ENCODE data around the gene SBDS.
"Not testable (repeated sequence)": the region's sequence is repeated elsewhere in the genome, so short reads cannot be mapped to it uniquely, and the experiment has no call there.

The SBDS gene

DNA sequence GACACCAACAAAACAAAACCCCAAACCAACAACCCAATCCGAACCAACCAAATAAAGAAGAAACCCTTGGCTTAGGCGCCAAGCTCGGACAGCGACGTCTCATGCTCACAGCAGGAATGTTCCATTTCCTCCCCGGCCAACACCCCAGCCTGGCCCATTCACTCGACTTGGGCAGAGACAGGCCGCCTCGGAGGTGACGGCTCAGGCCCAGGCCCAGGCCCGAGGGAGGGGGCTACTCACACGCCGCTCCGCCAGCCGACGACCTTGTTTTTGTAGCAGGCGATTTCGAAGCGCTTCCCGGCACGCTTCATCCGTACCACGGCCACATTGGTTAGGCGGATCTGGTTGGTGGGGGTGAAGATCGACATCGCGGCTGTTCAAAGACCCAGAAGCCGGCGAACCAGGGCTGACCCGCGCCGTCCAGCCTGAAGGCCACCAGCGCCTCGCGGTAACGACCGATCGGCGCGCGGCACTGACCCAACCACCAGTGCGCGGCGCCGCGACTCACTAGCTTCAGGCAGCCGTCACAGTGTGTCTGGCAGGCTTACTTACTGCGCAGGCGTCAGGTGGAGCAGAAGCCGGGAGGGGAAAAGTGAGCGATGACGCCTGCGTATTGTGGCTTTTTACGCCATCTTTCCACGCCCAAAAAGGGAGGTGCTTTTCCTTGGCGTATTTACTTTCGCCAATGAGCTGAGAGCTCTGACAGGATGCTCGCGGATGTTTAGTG lies at the start of gene SBDS:
SBDS (minus strand) TSS at position 537 of the 727 bp plus-strand sequence; CDS start at position 368, 169 bp downstream.
- DNase-seq (ENCODE audit: low read depth), result peak; percentile 79

DNA sequence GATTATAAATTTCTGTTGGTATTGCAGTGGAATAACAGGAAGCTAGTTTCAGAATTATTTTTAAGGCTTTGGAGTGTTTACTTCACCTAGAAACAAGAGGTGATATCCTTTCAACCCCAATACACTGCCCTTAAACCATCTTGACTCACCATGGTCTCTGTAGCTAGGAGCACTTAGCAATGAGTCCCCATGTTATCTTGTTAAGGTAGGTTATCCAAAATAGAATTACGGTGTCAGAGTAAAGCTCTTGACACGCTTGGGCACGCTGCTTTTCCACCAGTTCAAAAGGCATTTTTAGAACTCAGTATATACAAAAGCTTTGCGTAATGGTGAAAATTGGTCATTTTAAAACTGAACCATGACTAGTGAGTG lies 48.2 kb upstream of the SBDS start:
- not testable (repeated sequence) for DNase-seq (ENCODE audit: low read depth)

DNA sequence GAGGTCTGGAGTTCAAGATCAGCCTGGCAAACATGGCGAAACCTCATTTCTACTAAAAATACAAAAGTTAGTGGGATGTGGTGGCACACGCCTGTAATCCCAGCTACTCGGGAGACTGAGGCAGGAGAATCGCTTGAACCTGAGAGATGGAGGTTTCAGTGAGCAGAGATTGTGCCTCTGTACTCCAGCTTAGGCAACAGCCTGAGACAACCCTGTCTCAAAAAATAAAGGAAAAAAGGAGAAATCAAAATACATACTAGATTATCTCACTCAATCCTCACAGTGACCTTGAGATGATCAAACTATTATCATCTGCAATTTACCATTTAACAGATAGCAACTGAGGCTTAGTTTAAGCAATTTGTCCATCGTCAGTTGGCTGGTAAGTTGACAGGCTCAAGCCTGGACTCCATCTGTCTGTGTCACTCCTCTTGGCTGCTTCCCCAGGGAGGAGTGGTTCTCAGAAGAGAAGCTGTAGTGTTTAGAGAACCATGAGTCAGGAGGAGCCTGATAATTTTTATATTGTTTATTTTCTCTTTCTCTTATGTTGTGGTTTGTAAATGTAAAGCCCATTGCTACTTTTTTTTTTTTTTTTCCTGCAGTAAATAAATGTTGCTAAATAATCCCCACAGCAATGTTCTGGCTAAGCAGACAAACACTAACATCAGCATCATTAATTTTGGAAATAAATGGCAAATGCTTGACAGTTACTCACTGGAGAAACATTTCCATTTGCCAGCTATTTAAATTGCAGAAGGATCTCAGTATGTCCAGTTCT lies 47.6 kb upstream of the SBDS start:
- not testable (repeated sequence) for DNase-seq (ENCODE audit: low read depth)

DNA sequence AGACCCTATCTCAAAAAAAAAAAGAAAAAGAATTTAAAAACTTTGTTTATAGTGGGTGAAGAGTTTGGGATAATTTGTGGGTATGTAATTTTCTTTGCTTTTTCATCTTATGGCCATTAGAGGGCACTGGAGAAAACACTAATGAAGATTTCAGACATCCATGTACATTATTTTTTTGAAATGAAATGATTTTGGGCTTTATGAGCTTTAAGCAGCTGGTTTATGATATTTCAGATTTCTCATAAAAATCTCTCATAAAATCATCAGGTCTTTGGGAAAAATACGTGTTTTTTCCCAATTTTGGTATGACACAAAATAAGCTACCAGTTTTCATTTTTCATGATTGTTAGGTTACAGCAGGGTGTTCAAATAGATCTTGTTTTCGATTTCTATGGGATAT lies 45.4 kb upstream of the SBDS start:
- DNase-seq (ENCODE audit: low read depth), result not testable (repeated sequence)

DNA sequence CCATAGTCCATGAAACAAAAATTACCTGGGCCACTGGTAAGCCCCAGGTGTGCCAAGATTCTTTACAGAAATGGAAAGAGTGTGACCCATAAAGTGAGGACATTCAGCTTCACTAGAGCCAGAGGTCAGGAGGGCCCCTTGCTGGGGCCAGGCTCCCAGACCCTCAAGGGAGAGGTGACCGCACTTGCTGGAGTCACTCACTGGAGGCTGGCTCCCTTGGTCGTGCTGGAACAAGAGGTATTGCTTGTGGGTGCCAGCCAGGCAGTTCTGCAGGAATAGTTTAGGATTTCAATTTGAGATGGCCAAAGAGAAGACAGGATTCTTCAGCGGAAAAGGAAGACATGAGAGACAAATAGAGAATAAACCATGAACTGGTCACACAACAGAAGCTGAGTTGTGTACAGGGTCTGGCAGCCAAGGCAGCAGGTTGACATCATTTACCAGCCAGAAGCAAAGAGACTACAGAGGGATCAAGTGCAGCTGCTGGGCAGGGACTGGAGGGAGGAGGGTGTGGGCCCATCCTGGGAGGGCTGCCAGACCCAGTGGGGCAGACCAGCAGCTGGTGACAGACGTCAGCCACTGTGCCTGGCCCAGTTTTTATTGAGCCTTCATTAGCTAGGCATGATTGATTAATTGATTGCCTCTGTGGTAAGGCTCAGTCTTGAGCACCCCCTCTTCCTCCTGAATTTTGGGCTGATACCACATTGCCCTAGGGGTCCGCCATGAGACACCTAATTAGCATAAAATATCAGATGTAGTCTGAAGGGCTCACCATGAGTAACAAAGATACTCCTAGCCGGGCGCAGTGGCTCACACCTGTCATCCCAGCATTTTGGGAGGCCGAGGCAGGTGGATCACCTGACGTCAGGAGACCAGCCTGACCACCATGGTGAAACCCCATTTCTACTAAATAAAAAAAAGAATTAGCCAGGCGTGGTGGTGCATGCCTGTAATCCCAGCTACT lies 41.3 kb upstream of the SBDS start:
- DNase-seq (ENCODE audit: low read depth), result not testable (repeated sequence)

DNA sequence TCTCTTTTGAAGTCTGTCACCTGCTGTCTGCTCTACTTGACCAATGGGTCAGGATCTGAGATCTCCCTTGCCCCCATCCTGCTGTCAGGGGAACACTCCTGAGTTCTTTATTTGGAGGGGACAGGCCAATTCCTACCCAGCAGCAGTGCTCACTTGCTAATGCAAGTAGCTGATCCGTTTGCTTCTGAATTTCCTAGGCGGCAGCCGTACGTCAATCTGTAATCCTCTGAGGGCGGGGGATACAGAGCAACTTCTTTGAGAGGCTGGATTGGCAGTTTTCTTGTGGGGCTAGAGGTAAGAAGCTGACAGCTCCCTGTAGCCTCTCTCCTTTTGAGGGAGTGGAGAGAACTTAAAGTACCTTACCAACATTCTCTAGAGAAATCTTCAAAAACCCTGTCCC lies 37.9 kb upstream of the SBDS start:
- DNase-seq (ENCODE audit: low read depth), result no peak

DNA sequence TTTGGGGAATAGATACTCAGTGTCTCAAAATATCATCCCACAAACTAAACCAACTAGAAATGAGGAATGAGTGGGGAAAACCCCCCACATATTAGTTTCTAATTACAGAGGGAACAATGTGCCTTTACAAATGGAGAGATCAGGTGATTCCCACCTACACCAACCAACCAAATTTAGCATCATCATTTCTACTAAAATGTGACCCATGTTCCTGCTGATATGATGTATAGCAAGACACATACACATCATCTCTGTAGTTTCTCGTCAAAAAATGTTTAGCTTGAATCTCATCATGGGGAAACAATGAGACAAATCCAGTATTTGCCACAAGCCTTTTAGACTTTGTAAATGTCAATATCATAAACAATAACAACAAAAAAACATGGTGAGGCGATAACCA lies 36.3 kb upstream of the SBDS start:
- DNase-seq (ENCODE audit: low read depth), result not testable (repeated sequence)

DNA sequence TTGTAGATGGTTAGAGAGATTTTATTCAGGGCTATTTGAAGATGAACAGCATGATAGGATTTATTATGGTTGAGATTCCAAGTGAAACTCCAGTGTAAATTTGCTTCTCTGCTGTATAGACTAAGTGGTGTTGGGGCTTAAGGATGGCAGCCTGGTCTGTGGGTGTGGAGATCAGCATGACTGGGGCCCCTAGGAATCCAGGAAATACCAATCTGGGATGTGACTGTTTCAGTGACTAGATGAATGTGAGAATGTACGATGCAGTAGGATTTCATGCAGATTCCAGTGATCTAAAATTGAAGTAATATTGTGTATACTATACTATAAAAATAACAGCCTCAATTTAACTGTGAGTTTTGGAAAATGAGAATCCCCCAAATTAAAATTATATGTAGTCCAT lies 30.1 kb upstream of the SBDS start:
- DNase-seq (ENCODE audit: low read depth), result not testable (repeated sequence)

DNA sequence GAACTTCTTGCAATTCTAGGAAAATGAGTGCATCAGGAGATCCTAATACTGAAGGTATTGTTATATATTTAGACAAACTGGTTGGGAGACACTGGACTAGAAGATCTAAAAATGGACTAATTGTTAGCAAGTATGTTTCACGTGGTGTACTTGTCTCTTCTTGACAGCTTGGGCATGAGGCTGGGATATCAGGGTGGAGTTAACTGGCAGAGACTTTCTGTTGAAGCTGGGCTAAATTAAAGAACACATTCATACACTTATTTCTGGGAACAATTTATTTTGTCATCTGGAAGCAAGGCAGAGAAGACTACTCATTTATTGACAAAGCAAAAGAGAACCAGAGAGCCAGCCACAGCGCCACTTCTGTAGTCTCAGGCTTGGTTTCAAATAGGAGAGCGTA lies 27.1 kb upstream of the SBDS start:
- no peak for DNase-seq (ENCODE audit: low read depth)

DNA sequence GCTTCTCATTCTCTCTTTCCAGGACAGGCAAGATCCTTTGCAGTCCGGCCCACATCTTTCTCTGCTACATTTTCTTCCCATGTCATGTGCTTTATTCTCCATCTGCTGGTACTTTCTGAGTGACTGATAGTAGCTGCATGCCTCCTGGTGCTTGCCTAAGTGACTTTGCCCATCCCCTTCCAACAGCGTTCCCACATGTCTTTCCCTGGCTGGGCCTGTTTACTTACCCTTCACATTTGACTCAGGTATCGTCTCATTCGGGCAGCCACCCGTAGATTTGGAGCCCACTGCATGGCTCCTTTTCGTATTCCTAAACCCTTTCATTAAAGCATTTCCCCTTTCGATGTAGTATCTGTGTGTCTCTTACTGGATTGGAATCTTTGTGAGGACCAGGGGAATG lies 25.9 kb upstream of the SBDS start:
- DNase-seq (ENCODE audit: low read depth), result no peak

DNA sequence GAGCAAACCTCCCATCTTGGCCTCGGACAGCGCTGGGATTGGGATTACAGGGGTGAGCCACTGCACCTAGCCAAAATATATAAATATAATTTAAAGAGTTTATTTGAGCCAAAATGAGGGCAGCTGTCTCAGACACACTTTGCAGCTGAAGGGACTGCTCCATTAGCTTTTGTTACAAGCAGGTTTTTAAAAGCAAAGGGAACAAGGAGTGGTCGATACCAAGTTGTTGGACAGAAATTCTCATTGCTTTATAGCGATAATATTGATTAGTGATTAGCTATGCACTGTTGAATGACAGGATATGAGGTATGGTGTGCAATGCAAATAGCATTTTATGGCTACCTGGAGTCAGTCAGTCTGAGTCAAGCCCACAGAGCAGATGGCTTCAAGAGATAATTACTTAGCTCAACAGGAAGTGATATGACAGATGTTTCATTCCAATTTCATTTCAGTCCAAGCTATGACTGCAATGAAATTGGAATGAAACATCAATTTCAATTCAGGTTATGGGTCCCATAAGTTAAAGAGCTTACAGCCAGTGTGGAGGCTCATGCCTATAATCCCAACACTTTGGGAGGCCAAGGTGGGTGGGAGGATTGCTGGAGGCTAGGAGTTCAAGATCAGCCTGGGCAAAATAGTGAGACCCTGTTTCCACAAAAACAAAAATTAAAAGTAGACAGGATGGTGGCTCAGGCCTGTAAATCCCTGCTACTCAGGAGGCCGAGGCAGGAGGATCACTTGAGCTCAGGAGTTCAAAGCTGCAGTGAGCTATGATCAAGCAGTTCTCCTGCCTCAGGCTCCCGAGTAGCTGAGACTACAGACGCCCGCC lies 24.4 kb upstream of the SBDS start:
- no peak for DNase-seq (ENCODE audit: low read depth)

DNA sequence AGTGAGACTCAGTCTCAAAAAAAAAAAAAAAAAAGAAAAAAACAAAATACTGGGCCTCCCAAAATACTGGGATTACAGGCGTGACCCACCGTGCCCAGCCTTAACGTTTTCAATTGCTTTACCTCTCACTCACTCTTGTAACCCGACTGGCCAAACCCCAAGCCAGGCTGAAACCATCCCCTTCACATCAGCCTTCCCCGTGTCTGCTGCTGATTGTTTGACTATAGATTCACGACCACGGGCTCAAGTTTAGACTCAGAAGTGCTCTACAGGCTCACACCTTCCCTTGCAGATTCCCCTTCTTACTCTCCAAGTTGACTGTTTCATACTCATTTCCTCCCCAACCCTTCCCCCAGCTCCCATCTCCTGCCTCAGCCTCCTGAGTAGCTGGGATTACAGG lies 23.6 kb upstream of the SBDS start:
- no peak for DNase-seq (ENCODE audit: low read depth)

DNA sequence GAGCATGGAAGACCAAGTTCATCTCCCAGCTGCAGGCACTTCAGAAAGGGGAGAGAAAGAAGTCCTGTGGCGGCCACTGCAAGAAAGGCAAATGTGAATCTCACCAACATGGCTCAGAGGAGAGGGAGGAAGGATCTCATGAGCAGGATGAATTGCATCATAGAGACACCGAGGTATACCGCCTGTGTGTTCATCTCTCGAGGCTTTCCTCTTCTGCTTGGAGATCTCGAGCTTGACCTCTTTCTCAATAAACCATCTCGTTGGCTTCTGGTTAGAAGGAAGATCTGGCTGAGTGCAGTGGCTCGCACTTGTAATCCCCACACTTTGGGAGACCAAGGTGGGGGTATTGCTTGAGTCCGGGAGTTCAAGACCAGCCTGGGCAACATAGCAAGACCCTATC lies 22.6 kb upstream of the SBDS start:
- DNase-seq (ENCODE audit: low read depth), result not testable (repeated sequence)

DNA sequence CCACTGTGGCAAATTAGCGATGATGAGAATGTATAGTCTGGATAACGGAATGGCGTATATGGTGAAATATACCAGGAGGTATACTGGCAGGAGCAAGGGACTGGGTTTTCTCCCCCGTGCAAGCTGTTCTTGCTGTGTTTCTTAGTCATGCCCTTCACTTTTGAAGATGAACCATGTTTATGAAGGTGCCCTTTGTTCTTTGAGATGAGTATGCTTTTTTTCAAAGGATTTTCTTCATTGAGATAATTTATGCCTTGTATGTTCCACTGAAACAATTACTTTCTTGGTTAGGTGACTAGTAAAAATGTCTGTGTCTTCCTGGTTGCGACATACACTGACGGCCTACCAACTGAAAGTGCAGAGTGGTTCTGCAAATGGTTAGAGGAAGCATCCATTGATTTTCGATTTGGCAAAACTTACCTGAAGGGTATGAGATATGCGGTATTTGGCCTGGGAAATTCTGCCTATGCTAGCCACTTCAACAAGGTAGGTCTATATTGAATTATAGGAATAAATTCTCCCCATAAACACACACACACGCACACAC lies 18.8 kb upstream of the SBDS start:
- DNase-seq (ENCODE audit: low read depth), result not testable (repeated sequence)

DNA sequence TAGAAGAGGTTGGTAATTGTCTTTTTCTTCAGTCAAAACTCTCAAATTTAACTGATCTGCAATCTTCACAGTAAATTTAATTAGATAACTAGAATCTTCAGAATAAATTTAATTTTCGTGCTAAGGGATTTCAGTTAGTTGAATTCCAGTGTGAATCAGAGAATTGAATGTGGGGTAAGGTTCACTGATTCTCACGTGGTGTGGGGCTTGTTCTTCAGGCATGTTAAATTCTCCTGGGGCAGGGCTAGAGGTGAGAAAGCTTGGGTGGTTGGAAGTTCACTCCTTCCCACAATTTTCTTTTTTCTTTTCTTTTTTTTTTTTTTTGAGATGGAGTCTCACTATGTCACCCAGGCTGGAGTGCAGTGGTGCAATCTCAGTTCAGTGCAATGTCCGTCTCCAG lies 14.3 kb upstream of the SBDS start:
- DNase-seq (ENCODE audit: low read depth), result not testable (repeated sequence)

DNA sequence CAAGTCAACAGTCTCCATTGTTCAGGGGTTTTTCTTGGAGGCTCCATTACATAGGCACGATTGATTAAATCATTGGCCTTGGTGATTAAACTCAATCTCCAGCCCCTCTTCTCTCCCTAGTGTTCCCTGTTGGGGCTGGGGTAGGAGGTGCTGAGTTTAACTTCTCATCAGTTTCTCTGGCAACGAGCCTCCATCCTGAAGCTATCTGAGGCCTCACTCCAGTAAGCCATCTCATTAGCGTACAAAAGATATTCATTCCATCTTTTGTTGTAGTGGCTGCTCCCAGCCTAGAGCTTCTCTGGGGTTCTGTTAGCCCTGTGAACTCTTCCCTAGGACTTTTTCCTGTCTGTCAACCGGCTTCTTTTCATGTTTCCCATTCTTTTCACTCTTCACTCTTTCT lies 12.9 kb upstream of the SBDS start:
- DNase-seq (ENCODE audit: low read depth), result no peak

DNA sequence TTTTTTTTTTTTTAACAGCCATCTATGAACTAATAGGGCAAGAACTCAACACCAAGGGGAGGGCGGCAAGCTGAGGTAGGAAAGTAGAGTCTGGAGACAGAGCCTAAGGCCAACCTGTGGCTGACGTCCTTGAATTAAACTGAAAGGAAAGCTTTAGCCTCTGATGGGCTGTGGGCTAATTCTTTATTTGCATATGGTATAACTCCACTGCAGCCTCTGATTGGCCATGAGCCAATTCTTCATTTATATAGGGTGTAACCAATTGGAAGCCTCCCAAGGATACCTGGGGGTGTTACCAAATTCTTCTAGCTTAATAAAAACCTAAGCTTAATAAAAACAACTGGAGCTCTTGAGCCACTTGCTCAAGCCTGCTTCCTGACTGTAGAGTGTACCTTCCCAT lies 11.6 kb upstream of the SBDS start:
- DNase-seq (ENCODE audit: low read depth), result no peak

DNA sequence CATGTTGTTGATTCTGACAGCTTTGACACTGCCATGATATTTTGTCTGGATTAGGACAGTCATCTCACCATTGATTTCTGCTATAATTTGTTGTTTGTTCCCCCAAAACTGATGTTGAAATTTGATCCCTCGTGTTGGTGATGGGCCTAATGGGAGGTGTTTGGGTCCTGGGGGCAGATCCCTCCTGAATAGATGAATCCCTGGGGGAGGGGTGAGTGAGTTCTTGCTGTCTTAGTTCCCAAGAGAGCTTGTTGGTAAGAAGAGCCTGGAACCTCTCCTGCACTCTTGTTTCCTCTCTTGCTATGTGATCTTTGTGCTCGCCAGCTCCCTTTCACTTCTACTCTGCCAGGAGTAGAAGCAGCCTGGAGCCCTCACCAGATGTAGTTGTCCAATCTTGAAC lies 8.8 kb upstream of the SBDS start:
- not testable (repeated sequence) for DNase-seq (ENCODE audit: low read depth)

DNA sequence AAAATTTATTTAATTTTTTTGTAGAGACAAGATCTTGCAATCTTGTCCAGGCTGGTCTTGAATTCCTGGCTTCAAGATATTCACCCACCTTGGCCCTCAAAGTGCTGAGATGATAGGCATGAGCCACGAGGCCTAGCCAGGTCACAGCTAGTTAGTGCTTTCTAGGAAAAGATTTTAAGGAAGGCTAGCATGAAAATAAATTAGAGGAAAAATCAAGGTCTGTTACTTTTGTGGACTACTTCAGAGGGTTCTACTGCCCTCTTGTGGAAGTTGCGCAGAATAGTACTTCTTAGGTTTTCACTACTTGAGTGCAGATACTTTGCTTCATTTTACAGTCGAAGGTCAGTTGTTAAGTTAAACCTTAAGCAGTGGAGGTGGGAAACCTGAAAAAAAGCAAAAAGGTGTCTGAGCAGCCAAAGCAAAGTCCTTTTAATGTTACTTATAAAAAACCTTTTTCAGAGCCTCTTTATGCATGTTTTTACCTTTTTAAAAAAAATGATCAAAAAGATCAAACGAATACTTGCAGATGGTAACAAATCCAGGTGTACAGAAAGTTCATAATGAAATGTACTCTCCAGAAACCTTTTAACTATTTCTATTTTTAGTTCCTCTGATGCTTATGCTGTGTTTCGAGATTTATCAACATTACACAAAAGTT lies 5.3 kb upstream of the SBDS start:
- not testable (repeated sequence) for DNase-seq (ENCODE audit: low read depth)

DNA sequence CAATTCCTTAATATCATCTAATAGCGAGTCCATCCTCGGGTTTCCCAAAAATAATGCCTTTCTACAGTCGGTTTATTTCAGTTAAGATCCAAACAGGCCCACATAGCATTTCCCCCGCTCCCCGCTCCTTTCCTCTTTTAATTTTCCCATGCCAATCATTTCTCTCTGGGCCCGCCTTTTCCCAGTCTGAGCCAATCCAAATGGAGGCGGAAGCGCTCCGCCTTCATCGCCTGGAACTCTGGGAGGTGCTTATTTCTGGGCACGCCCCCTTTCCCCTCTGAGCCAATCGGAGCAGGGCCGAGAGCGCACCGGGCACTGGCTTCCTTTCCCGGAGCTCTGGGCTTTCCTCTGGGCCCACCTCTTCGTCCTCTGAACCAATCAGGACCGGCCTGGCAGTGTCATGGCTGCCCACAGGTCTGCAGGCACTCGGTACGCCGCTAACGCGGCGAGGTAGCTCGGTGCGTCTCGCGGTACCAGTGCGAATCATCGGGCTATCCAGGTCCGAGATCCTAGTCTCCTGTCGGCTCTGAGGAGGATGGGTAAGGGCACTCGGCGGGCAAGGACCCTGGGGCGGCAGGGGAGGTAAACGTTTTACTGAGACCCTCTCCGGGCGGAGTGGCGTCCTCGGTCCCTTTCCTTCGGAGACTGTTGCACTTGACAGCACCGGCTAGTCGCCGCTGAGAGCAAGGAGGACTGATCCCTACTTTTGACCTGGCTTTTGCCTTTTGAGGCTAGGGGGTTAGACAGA lies 1.2 kb upstream of the SBDS start, which contains the start of gene TYW1:
TYW1 (plus strand) TSS at position 390 of the 748 bp plus-strand sequence; CDS start at position 536, 146 bp downstream.
- DNase-seq (ENCODE audit: low read depth), result peak; percentile 97
